Stimulated activated CD8-positive, alpha-beta memory T cell treated with anti-CD3 and anti-CD28 coated beads, Interleukin-12 subunit alpha, Interleukin-12 subunit beta, amount 100 ng/mL, for 24 hours (primary cell): ENCODE measurements around the gene ZNF213.

Experiments used
- DNase-seq: peaks from one replicate; pipeline ENCODE4 v3.0.0-alpha.2; 2020; ENCODE audit errors: extremely low read depth

The ZNF213 gene

GRCh38 chr16:3101018-3101840 is 33.6 kb upstream of the ZNF213 start:
- no peak for DNase-seq

GRCh38 chr16:3101841-3102470 is 32.9 kb upstream of the ZNF213 start:
- DNase-seq = no peak

GRCh38 chr16:3106205-3106928 is 28.5 kb upstream of the ZNF213 start:
- peak; percentile 74 for DNase-seq

- no peak for DNase-seq
These were observed 22.6 kb upstream of the ZNF213 start, which contains the start of gene ZNF205 for GRCh38 chr16:3112058-3112880. TSS of gene ZNF205 (plus strand) at chr16:3112586. CDS start at chr16:3113431, 845 bp downstream.

GRCh38 chr16:3112881-3113574 is 21.8 kb upstream of the ZNF213 start:
- no peak for DNase-seq

- DNase-seq = no peak
These were observed 20.9 kb upstream of the ZNF213 start for GRCh38 chr16:3113765-3114479.

- DNase-seq = no peak
These were observed 19.8 kb upstream of the ZNF213 start for GRCh38 chr16:3115003-3115402.

- no peak for DNase-seq
These were observed 19.3 kb upstream of the ZNF213 start for GRCh38 chr16:3115561-3115960.

- no peak for DNase-seq
These were observed 16.5 kb upstream of the ZNF213 start for GRCh38 chr16:3118204-3118790.

- DNase-seq = no peak
These were observed 16.0 kb upstream of the ZNF213 start for GRCh38 chr16:3118846-3119245.

- DNase-seq = no peak
These were observed 15.5 kb upstream of the ZNF213 start for GRCh38 chr16:3119286-3119685.

GRCh38 chr16:3119701-3120408 is 15.0 kb upstream of the ZNF213 start:
- no peak for DNase-seq

GRCh38 chr16:3120435-3120834 is 14.4 kb upstream of the ZNF213 start:
- DNase-seq = no peak

- DNase-seq = no peak
These were observed 12.9 kb upstream of the ZNF213 start for GRCh38 chr16:3121851-3122467.

GRCh38 chr16:3122926-3123570 is 11.8 kb upstream of the ZNF213 start:
- DNase-seq = no peak

- peak; percentile 89 for DNase-seq
These were observed 10.6 kb upstream of the ZNF213 start for GRCh38 chr16:3123986-3124886.

- DNase-seq = no peak
These were observed 7.1 kb upstream of the ZNF213 start for GRCh38 chr16:3127745-3128144.
